Measurements from ENCODE around the gene FMNL2. TPM values are rescaled to one million over a fixed set of nuclear protein-coding genes. Genes with fewer than 3 reads are reported as not detected.

FMNL2 gene
- total RNA-seq, 1 donor from 2014 or later = 108 TPM

DNA sequence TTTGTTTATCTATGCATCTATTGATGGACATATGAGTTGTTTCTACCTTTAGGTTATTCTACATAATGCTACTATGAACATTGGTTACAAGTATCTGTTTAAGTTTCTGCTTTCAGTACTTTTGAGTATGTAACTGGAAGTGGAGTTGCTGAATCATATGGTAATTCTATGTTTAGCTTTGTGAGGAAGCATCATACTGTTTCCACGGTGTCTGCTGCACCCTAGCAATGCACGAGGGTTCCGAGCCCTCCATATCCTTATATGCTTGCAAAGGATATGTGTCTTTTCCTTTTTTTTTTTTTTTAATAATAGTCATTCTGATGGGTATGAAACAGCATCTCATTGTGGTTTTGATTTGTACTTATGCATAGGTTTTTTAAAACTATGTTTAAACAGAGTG lies 83.7 kb downstream of the FMNL2 start:
- Mint-ChIP-seq H3K27ac (no peak overlapping the region), H3K4me1 (ENCODE audit: low read depth) (peaks cover 59% of the 10 kb centered on the region), H3K36me3 (ENCODE audit: insufficient read depth) (no peaks in the 10 kb centered on the region), H3K9me3 (ENCODE audit: low read depth) (no peaks in the 10 kb centered on the region), H3K27me3 (no peaks in the 10 kb centered on the region), H3K4me3 (ENCODE audit: low read depth) (no peak overlapping the region)
- DNase-seq (ENCODE audit: low spot score, unreplicated experiment) = no peak
- TF ChIP-seq, protein P1, sequence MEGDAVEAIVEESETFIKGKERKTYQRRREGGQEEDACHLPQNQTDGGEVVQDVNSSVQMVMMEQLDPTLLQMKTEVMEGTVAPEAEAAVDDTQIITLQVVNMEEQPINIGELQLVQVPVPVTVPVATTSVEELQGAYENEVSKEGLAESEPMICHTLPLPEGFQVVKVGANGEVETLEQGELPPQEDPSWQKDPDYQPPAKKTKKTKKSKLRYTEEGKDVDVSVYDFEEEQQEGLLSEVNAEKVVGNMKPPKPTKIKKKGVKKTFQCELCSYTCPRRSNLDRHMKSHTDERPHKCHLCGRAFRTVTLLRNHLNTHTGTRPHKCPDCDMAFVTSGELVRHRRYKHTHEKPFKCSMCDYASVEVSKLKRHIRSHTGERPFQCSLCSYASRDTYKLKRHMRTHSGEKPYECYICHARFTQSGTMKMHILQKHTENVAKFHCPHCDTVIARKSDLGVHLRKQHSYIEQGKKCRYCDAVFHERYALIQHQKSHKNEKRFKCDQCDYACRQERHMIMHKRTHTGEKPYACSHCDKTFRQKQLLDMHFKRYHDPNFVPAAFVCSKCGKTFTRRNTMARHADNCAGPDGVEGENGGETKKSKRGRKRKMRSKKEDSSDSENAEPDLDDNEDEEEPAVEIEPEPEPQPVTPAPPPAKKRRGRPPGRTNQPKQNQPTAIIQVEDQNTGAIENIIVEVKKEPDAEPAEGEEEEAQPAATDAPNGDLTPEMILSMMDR (IDR thresholded peaks at IDR 0.05; ENCODE audit: unreplicated experiment) = no peak

DNA sequence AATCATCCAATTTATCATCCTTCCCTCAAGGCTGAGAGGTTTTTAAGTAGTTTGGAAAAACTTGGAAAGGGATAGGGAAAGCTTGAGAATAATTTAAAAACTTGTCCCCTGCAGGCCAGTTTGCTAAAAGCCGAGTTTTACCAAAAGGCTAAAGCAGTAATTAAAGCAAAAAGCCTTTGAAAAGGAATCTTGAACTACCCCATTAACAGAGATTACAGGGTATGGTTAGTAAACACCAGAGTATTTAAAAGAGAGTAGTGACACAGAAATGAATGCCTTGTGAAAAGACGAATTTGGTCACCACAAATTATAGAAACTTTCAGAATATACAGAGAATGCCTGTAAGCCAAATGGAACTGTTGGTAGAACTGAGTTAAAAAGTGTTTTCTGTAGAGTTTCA lies 85.0 kb downstream of the FMNL2 start:
- H3K4me1 Mint-ChIP-seq (ENCODE audit: low read depth) = peaks cover 48% of the 10 kb centered on the region
- H3K27me3 Mint-ChIP-seq = no peaks in the 10 kb centered on the region
- H3K4me3 Mint-ChIP-seq (ENCODE audit: low read depth) = no peak overlapping the region
- H3K27ac Mint-ChIP-seq = no peak overlapping the region
- H3K9me3 Mint-ChIP-seq (ENCODE audit: low read depth) = no peaks in the 10 kb centered on the region
- TF ChIP-seq, protein P1 (IDR thresholded peaks at IDR 0.05; ENCODE audit: unreplicated experiment) = no peak
- no peaks in the 10 kb centered on the region for H3K36me3 Mint-ChIP-seq (ENCODE audit: insufficient read depth)
- DNase-seq (ENCODE audit: low spot score, unreplicated experiment) = no peak

DNA sequence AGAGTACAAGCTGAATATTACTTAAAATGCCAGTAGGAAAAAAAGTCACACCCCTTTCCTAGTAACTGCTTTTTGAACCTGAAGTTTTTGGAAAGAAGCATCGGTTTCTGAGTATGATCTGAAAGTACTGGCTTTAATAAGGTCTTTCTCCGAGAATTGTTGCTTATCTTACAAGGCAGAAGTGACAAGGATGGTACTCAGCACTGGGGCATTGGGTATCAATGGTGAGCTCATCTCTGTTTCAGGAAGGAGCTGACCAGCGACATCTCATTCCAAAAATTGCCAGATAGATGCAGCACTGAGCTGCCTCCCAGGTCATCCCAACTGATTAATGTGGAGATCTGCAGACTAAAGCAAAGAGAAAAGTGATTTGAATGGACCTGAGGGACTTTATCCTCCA lies 85.4 kb downstream of the FMNL2 start:
- TF ChIP-seq, protein P1 (IDR thresholded peaks at IDR 0.05; ENCODE audit: unreplicated experiment) = no peak
- H3K9me3 Mint-ChIP-seq (ENCODE audit: low read depth) = no peaks in the 10 kb centered on the region
- H3K4me1 Mint-ChIP-seq (ENCODE audit: low read depth) = peaks cover 48% of the 10 kb centered on the region
- no peak for DNase-seq (ENCODE audit: low spot score, unreplicated experiment)
- no peak overlapping the region for H3K27ac Mint-ChIP-seq
- no peaks in the 10 kb centered on the region for H3K36me3 Mint-ChIP-seq (ENCODE audit: insufficient read depth)
- H3K27me3 Mint-ChIP-seq = no peaks in the 10 kb centered on the region
- no peak overlapping the region for H3K4me3 Mint-ChIP-seq (ENCODE audit: low read depth)

DNA sequence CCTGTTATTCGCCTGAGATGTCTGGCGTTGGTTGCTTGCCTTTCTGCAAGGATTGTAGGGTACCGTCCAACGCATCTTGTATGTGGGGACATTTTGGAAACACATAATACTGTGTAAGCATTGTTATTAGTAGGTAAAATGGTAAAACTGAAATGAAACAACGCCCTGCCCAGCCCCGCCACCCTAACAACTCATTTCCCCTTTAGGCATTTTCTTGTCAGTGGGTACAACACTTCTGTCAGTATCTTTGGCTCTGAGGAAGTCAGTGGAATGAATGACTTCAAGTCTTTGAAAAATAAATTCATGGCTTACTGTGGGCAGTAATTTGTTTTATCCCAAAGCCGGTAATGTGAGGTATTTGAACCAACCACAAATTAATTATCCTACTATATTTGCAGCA lies 86.0 kb downstream of the FMNL2 start:
- H3K4me1 Mint-ChIP-seq (ENCODE audit: low read depth) = peaks cover 48% of the 10 kb centered on the region

DNA sequence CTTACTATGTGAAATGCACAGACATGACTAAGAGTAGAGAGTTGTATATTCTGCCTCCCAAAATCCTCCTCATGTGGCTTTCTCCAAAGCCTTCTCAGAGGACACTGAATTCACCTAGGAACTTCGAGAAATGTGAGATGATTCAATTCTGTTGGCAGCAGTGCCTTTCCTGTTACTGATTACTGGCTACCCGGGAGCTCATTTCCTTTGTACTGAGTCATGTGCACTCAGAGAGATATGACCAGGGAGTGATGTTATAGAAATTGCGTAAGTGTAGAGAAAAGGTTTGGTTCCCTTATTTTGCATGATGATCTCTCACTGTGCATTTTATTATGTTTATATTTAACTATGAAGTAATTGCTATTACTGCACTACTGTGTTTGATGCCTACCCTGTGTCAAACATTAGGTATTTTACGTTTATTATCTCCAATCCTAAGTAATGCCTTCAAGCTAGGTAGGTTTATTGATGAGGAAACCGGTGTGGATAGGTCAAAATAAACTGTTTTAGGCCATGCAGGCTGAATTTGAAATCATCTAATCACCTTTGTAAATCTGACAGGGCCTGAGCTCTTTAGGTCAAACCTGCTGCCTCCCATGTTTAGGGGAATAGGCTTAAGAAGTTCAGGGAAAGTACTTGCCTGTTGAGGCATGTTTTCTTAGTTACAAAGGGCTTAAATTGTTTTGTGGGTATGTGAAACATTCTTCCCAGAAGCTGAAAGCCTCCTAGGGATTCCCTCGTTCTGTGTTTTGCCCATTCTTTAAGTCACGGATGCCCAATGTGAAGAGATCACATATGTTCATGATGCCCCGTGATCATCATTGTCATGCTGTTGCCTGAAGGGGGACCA lies 86.8 kb downstream of the FMNL2 start:
- Mint-ChIP-seq H3K4me3 (ENCODE audit: low read depth) (no peak overlapping the region), H3K4me1 (ENCODE audit: low read depth) (peaks cover 48% of the 10 kb centered on the region)
- DNase-seq (ENCODE audit: low spot score, unreplicated experiment) = no peak

More for the DNA sequence above, 86.0 kb downstream of the FMNL2 start:
- H3K4me3 Mint-ChIP-seq (ENCODE audit: low read depth) = no peak overlapping the region
- DNase-seq (ENCODE audit: low spot score, unreplicated experiment) = no peak
- no peaks in the 10 kb centered on the region for H3K9me3 Mint-ChIP-seq (ENCODE audit: low read depth)
- no peaks in the 10 kb centered on the region for H3K27me3 Mint-ChIP-seq
- H3K27ac Mint-ChIP-seq = no peak overlapping the region
- TF ChIP-seq, protein P1 (IDR thresholded peaks at IDR 0.05; ENCODE audit: unreplicated experiment) = no peak
- no peaks in the 10 kb centered on the region for H3K36me3 Mint-ChIP-seq (ENCODE audit: insufficient read depth)

More for the DNA sequence above, 86.8 kb downstream of the FMNL2 start:
- H3K27me3 Mint-ChIP-seq = no peaks in the 10 kb centered on the region
- H3K36me3 Mint-ChIP-seq (ENCODE audit: insufficient read depth) = no peaks in the 10 kb centered on the region
- peak overlapping the region; percentile 29 for H3K27ac Mint-ChIP-seq
- TF ChIP-seq, protein P1 (IDR thresholded peaks at IDR 0.05; ENCODE audit: unreplicated experiment) = no peak
- H3K9me3 Mint-ChIP-seq (ENCODE audit: low read depth) = no peaks in the 10 kb centered on the region
